Measurements from ENCODE around the gene CCDC106.
A peak's percentile ranks its signal among the peaks of the same experiment; 100 is the strongest.

Gene CCDC106

DNA sequence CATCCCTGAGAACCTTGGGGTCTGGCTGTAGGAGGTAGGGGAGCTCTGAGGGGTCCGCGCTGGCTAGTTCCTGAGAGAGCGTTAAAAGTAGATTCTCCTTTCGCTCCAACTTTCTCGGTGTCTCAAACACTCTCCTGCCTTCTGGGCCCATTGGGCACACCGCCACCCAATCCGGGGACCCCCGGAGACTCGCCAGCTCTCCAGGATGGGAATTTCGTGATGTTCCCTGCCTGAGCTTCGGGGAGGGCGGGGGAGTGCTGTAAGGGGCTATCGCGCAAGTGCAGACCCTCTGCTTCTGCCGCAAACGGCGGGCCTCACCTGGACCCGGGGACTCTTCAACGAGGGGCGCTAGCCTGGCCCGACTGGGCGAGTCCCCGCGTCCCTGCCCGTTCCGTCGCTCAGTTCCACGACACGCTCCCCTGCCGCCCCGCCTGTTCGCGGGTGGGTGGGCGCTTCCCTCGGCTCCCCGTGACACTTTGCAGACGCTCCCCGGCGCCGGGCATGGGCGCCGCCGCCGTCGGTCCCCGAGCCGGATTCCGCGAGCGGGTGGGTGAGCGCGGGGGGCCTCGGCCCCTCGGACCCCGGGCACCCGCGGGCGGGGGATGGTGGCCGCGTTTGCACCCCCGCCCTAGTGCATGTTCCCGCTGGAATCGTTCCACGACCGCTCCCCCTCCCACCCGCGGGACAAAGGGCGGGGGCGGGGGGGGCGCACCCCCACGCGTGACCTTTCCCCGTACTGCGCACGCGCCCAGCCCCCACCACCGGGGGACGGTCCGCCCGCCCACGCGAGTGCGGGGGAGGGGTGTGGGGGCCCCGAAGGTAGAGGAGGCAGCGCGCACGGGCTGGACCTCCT is at the start of gene CCDC106:
TSS of gene CCDC106 (plus strand) at position 481 of the 853 bp plus-strand sequence. CDS start 835 bp downstream, outside the sequence.
- DNase-seq (ENCODE audit: low read depth): peak; percentile 79

GRCh38 chr19:55598719-55599467 is 49.1 kb upstream of the CCDC106 start:
- DNase-seq (ENCODE audit: low read depth): peak; percentile 97

DNA sequence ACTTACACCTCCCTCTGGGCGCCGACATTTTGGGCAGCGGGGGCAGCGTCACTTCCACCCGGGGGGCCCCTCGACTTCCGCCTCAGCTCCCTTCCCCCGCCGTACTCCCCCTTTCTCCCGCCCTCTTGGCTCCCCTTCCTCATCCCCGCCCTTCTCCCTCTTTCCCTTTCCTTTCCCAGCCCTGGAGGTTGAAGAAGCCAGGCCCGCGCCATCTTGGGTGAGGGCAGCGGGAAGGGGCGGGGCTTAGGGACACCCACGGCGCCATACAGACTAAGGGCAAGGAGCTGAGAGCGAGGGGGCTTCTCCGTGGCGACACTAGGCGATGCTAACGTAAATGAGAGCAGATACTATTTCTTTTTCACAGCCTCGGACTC is 48.6 kb upstream of the CCDC106 start, which contains the start of gene FIZ1:
TSS of gene FIZ1 (minus strand) at position 50 of the 374 bp plus-strand sequence. CDS start 1,652 bp downstream, outside the sequence.
- DNase-seq (ENCODE audit: low read depth): peak; percentile 99

DNA sequence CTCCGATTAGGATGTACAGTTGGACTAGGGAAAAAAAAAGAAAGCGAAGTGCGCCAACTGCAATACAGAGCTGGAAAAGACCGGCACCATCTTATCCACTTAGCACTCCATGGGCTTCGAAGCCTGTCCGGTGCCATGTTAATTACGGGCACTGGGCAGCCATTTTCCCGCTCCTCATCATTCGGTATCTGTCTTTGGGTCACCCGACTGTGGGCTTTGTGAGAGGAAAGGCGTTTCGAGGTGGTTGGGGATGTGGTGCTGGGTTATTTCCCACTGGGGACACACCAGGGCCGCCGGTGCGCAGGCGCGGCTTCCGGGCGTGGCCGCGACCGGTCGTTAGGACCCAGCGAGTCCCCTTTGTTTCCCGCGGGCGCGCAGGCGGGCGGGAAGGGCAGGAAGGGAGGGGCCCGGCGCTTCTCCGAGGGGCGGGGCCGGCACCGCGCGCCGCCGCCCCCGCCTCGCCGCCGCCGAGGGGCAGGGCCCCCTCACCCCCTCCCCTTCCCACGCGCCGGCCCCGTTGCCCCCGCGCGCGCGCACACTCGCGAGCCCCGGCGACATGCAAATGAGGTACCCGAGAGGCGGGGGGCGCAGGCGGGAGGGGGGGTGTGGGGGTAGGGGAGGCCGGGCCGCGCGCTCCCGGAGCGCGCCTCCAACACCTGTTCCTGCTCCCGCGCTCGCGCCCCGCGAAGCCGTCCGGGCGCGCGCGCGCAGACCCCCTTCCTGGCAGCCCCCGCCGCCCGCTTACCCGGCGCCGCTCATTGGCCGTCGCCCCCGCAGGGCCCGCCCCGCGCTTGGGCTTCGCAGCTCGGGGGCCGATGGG is 48.0 kb upstream of the CCDC106 start, which contains the start of gene ZNF524:
TSS of gene ZNF524 (plus strand) at position 447 of the 820 bp plus-strand sequence. CDS start 1,825 bp downstream, outside the sequence.
- peak; percentile 84 for DNase-seq (ENCODE audit: low read depth)

GRCh38 chr19:55600662-55601028 is 47.4 kb upstream of the CCDC106 start:
- no peak for DNase-seq (ENCODE audit: low read depth)

DNA sequence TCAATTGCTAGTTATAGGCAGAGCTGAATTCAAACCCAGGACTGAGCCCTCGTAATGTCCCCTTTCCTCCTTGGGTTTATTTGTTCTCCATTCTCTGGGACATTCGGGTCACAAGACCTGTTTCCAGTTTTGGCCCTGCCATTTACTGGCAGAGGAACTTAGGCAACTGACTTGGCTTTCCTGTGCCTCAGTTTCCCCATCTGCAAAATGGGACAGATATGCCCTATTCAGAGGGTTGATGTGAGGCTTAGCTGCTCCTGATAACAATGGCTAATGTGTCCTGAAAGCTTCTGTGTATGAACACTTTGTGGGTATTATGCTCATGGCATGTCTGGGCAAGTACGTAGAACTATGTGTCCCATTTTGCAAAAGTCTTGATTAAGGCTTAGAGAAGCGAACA is 46.9 kb upstream of the CCDC106 start:
- no peak for DNase-seq (ENCODE audit: low read depth)

- DNase-seq (ENCODE audit: low read depth): no peak
These were observed 45.7 kb upstream of the CCDC106 start for GRCh38 chr19:55602104-55603001.

DNA sequence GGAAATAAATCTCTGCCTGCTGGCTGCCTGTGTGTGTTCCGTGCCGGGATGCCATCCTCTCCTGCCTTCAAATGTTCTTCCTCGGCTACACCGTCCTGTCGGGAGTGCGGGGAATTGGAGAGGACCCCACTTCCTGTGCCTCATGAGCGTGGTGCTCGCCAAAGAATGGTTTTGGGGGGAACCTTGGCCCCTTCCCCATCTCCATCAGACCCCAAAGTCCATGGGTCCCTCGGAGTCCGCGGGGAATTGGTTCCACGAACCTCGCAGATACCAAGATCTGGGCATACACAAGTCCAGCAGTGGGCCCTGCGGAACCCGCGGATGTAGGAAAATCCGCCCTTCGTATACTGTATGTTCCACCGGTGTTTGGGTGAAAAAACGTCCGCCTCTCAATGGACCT is 44.9 kb upstream of the CCDC106 start:
- no peak for DNase-seq (ENCODE audit: low read depth)

GRCh38 chr19:55603581-55604292 is 44.3 kb upstream of the CCDC106 start:
- no peak for DNase-seq (ENCODE audit: low read depth)

DNA sequence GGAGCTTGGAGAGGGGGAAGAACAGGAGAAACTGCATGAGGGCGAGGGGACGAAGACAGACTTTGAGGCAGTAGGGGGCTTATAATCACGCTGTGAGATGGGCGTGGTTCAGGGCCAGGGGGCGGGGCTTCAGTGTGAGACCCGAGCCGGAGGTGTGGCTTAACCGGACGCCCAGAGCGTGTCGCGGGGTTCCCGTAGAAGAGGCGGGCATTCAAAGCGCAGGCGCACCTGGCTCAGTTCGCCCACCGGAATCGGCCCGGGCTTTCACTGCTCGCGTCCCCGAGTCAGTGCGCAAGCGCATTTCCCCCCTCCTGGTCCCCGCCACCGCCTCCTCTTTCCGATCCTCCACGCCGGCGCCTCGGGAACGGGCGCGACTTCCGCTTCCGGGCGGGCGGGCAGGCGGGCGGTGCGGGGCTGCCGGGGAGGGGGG is 42.8 kb upstream of the CCDC106 start:
- peak; percentile 93 for DNase-seq (ENCODE audit: low read depth)

- peak; percentile 84 for DNase-seq (ENCODE audit: low read depth)
These were observed 42.2 kb upstream of the CCDC106 start, which contains the start of gene ZNF865 for GRCh38 chr19:55605637-55606470. ZNF865 (plus strand) TSS chr19:55605647; CDS start chr19:55613619, 7,972 bp downstream.

GRCh38 chr19:55606471-55606787 is 41.6 kb upstream of the CCDC106 start:
- DNase-seq (ENCODE audit: low read depth): no peak

GRCh38 chr19:55606817-55607216 is 41.2 kb upstream of the CCDC106 start:
- DNase-seq (ENCODE audit: low read depth): no peak

GRCh38 chr19:55609326-55609725 is 38.7 kb upstream of the CCDC106 start:
- DNase-seq (ENCODE audit: low read depth): no peak

DNA sequence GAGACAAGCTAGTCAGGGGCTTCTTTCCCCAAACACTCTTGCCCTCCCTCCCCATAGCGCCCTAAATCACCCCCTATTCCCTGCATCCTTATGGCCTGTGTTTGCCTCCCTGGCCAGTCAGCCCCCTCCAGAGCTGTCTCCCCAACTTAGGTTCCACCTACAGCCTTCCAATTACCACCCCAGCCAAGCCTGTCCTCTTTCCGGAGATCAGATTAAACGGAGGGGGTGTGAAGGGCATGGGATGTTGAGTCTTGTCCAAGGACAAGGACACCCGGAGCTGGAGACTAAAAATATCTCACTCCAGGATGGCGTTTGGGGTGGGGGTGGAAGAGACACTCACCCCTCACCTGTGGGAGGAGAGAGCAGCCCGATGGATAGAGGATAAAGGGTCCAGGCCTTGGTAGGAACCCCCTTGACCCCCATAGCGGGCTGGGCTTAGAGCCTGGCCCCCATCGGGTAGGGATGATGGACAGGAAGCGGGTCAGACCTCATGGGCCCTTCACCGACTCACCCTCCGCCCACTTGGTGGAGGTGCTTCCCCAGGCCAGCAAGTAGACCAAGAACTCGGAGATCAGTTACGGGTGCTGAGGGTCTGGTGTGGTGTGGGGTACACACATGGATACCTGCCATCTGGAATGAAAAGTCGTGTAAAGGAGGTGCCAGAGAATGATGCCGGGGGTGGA is 36.6 kb upstream of the CCDC106 start:
- DNase-seq (ENCODE audit: low read depth): no peak

- DNase-seq (ENCODE audit: low read depth): no peak
These were observed 35.9 kb upstream of the CCDC106 start for GRCh38 chr19:55611983-55612645.

DNA sequence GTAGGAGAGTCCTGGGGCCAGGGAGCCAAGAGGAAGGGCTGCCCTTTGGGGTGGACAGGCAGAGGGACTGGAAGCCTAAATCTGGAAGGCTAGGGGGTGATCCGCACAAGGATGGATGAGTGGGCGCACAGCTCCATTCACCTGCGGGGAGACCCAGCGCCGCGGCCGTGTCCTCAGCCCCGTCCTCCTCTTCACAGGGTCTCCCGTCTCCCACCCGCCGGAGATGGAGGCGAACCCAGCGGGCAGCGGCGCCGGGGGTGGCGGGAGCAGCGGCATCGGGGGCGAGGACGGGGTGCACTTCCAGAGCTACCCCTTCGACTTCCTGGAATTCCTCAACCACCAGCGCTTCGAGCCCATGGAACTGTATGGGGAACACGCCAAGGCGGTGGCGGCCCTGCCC is 34.6 kb upstream of the CCDC106 start:
- no peak for DNase-seq (ENCODE audit: low read depth)
